H1 (cell line): ENCODE measurements around the gene NME8. TPM values are rescaled to one million over a fixed set of nuclear protein-coding genes. Genes with fewer than 3 reads are reported as not detected.

Source experiments
- CTCF ChIA-PET: fragments of 300-600 bp; sonication (Branson Sonifier 250); formaldehyde crosslinking; loops from one replicate; lab custom pipeline; 2021; ENCODE audit not compliant: partially characterized antibody; lab: Charles Lee
- POLR2A ChIA-PET: fragments of 300-600 bp; sonication (Branson Sonifier 250); formaldehyde crosslinking; loops from one replicate; lab custom pipeline; 2021; ENCODE audit warnings: inconsistent platforms; ENCODE audit not compliant: partially characterized antibody; lab: Charles Lee
- DNase-seq, 2 experiments: peaks; one replicate each; pipeline versions ENCODE4 v3.0.0 to v3.0.0-alpha.2; 2010 to 2022; ENCODE audit warnings: low spot score in 2 of 2, low read depth in 1 of 2, mixed read lengths in 1 of 2
- FAIRE-seq: peaks from 2 replicates; lab custom pipeline; 2011; peaks lifted over from hg19 to GRCh38; lab: Jason Lieb, UNC
- H2AFZ ChIP-seq: 2 replicates; pipeline ENCODE4 v1.8.1; 2012; ENCODE audit warnings: low read length, inconsistent platforms
- H2AK5ac ChIP-seq: 2 replicates; pipeline ENCODE4 v1.6.1; 2013; ENCODE audit warnings: low read depth, low read length
- H2BK120ac ChIP-seq: replicated peaks from 2 replicates; pipeline ENCODE3; 2013; ENCODE audit warnings: low read depth, low read length, inconsistent platforms
- H2BK12ac ChIP-seq: 2 replicates; pipeline ENCODE4 v1.6.1; 2013; ENCODE audit warnings: low read depth, low read length
- H2BK15ac ChIP-seq: 2 replicates; pipeline ENCODE4 v1.6.1; 2013; ENCODE audit warnings: low read length
- H2BK20ac ChIP-seq: 2 replicates; pipeline ENCODE4 v1.6.1; 2013; ENCODE audit warnings: low read length
- H2BK5ac ChIP-seq: 2 replicates; pipeline ENCODE4 v1.6.1; 2013; ENCODE audit warnings: low read depth, low read length
- H3K14ac ChIP-seq: 2 replicates; pipeline ENCODE4 v1.6.1; 2013; ENCODE audit warnings: inconsistent platforms; ENCODE audit not compliant: insufficient read length
- H3K18ac ChIP-seq: 2 replicates; pipeline ENCODE4 v1.6.1; 2013; ENCODE audit warnings: low read length; ENCODE audit errors: extremely low read depth
- H3K23ac ChIP-seq: 2 replicates; pipeline ENCODE4 v1.6.1; 2013; ENCODE audit warnings: inconsistent platforms; ENCODE audit not compliant: insufficient read length
- H3K23me2 ChIP-seq: 2 replicates; pipeline ENCODE4 v1.6.1; 2013; ENCODE audit warnings: low read depth, low read length
- H3K27ac ChIP-seq: 2 replicates; pipeline ENCODE4 v1.6.1; 2011; ENCODE audit warnings: low read depth, low read length, inconsistent platforms
- H3K27me3 ChIP-seq, 4 experiments: replicated peaks in 1 of 4; 1 replicate in 1 of 4; 2 replicates in 3 of 4; pipeline versions ENCODE4 v1.6.1 to v1.8.1; 2011 to 2013; ENCODE audit warnings: low read length in 3 of 4, mild to moderate bottlenecking in 3 of 4, inconsistent platforms in 2 of 4, mixed read lengths in 2 of 4, moderate library complexity in 1 of 4; ENCODE audit not compliant: control insufficient read depth in 3 of 4, insufficient read depth in 3 of 4; ENCODE audit errors: extremely low read depth in 1 of 4
- H3K36me3 ChIP-seq, 4 experiments: 2 replicates each; pipeline versions ENCODE4 v1.6.1 to v1.8.1; 2011 to 2013; ENCODE audit warnings: mild to moderate bottlenecking in 4 of 4, low read length in 3 of 4, moderate library complexity in 2 of 4, control low read depth in 1 of 4, inconsistent platforms in 1 of 4; ENCODE audit not compliant: insufficient read depth in 4 of 4, control insufficient read depth in 2 of 4
- H3K4ac ChIP-seq: replicated peaks from 2 replicates; pipeline ENCODE3; 2013; ENCODE audit warnings: low read length, low read depth, mixed read lengths, inconsistent platforms; ENCODE audit not compliant: insufficient read length
- H3K4me1 ChIP-seq, 4 experiments: replicated peaks in 1 of 4; 1 replicate in 1 of 4; 2 replicates in 3 of 4; pipeline versions ENCODE4 v1.6.1 to v1.8.1; 2011 to 2013; ENCODE audit warnings: low read length in 3 of 4, inconsistent platforms in 2 of 4, mixed read lengths in 1 of 4; ENCODE audit not compliant: insufficient read depth in 4 of 4, control insufficient read depth in 3 of 4
- H3K4me2 ChIP-seq, 2 experiments: 2 replicates each; pipeline versions ENCODE4 v1.6.1 to v1.8.1; 2011 to 2013; ENCODE audit warnings: low read depth in 2 of 2, low read length in 2 of 2, control low read depth in 1 of 2, inconsistent platforms in 1 of 2, mild to moderate bottlenecking in 1 of 2; ENCODE audit not compliant: insufficient read depth in 1 of 2
- H3K4me3 ChIP-seq, 4 experiments: fragments of 200-600, 300-600 bp in 1 of 4; sonication (generic), shearing (Covaris generic), sonication (Bioruptor Twin) in 1 of 4; 2 replicates each; pipeline versions ENCODE4 v1.5.1 to v1.8.1; 2011 to 2016; ENCODE audit warnings: low read length in 4 of 4, low read depth in 3 of 4, control low read depth in 2 of 4, inconsistent platforms in 2 of 4, mild to moderate bottlenecking in 2 of 4, mixed read lengths in 1 of 4, moderate library complexity in 1 of 4; ENCODE audit not compliant: insufficient read depth in 2 of 4; ENCODE audit errors: extremely low read depth in 1 of 4
- H3K56ac ChIP-seq: replicated peaks from 2 replicates; pipeline ENCODE3; 2013; ENCODE audit warnings: low read depth, mild to moderate bottlenecking, mixed read lengths, low read length, inconsistent platforms; ENCODE audit not compliant: insufficient read length
- H3K79me1 ChIP-seq: 2 replicates; pipeline ENCODE4 v1.6.1; 2013; ENCODE audit warnings: low read depth, low read length, control low read depth
- H3K79me2 ChIP-seq, 2 experiments: 2 replicates each; pipeline versions ENCODE4 v1.6.1 to v1.8.1; 2012 to 2013; ENCODE audit warnings: low read length in 2 of 2, mild to moderate bottlenecking in 2 of 2, inconsistent platforms in 1 of 2; ENCODE audit not compliant: insufficient read depth in 2 of 2, control insufficient read depth in 1 of 2
- H3K9ac ChIP-seq, 4 experiments: replicated peaks in 1 of 4; 1 replicate in 1 of 4; 2 replicates in 3 of 4; pipeline versions ENCODE4 v1.6.1 to v1.8.1; 2011 to 2013; ENCODE audit warnings: low read depth in 3 of 4, low read length in 3 of 4, control low read depth in 2 of 4, mild to moderate bottlenecking in 2 of 4, moderate library complexity in 2 of 4, inconsistent platforms in 1 of 4; ENCODE audit errors: extremely low read depth in 1 of 4
- H3K9me3 ChIP-seq, 2 experiments: 2 replicates each; pipeline versions ENCODE4 v1.6.1 to v1.8.1; 2012 to 2013; ENCODE audit warnings: mild to moderate bottlenecking in 2 of 2, moderate library complexity in 2 of 2, control low read depth in 1 of 2, inconsistent platforms in 1 of 2, low read depth in 1 of 2, low read length in 1 of 2, mixed read lengths in 1 of 2; ENCODE audit not compliant: insufficient read depth in 2 of 2
- H4K20me1 ChIP-seq, 2 experiments: replicated peaks in 1 of 2; 2 replicates each; pipeline versions ENCODE3 to v1.8.1; 2011 to 2013; ENCODE audit warnings: inconsistent platforms in 2 of 2, low read length in 2 of 2, mild to moderate bottlenecking in 1 of 2; ENCODE audit not compliant: insufficient read depth in 2 of 2, control insufficient read depth in 1 of 2
- H4K5ac ChIP-seq: 2 replicates; pipeline ENCODE4 v1.6.1; 2013; ENCODE audit warnings: low read length, low read depth, mixed read lengths, inconsistent platforms; ENCODE audit not compliant: insufficient read length
- H4K8ac ChIP-seq: 2 replicates; pipeline ENCODE4 v1.8.0; 2013; ENCODE audit warnings: mild to moderate bottlenecking, moderate library complexity, low read length, inconsistent platforms; ENCODE audit not compliant: insufficient read depth; ENCODE audit errors: extremely low read depth
- H4K91ac ChIP-seq: replicated peaks from 2 replicates; pipeline ENCODE3; 2013; ENCODE audit warnings: low read length, mixed read lengths, inconsistent platforms; ENCODE audit not compliant: insufficient read length
- ATF3 ChIP-seq: IDR thresholded peaks from 2 replicates; pipeline ENCODE4 v1.6.1; 2011; ENCODE audit warnings: low read depth, mild to moderate bottlenecking, low read length; ENCODE audit not compliant: insufficient read depth
- CHD1 ChIP-seq: IDR thresholded peaks from 2 replicates; pipeline ENCODE4 v1.6.1; 2012; ENCODE audit warnings: low read depth, low read length, improper control_type of control experiment
- CREB1 ChIP-seq: IDR thresholded peaks from 2 replicates; pipeline ENCODE4 v1.6.1; 2012; ENCODE audit warnings: inconsistent platforms
- EP300 ChIP-seq, 2 experiments: IDR thresholded peaks; 1 replicate in 1 of 2; 2 replicates in 1 of 2; pipeline ENCODE4 v1.6.1; 2011 to 2012; ENCODE audit warnings: low read depth in 2 of 2, low read length in 2 of 2, mild to moderate bottlenecking in 2 of 2, borderline replicate concordance in 1 of 2, inconsistent platforms in 1 of 2, moderate library complexity in 1 of 2
- RFX5 ChIP-seq: IDR thresholded peaks from 2 replicates; pipeline ENCODE4 v1.6.1; 2011; ENCODE audit warnings: low read depth, low read length, improper control_type of control experiment, borderline replicate concordance
- TAF1 ChIP-seq: IDR thresholded peaks from 2 replicates; pipeline ENCODE4 v1.6.1; 2011; ENCODE audit warnings: mild to moderate bottlenecking, low read depth, low read length
- YY1 ChIP-seq: IDR thresholded peaks from 2 replicates; pipeline ENCODE4 v1.6.1; 2011; ENCODE audit warnings: low read depth, mild to moderate bottlenecking, low read length
- polyA plus RNA-seq, 7 experiments: library from polyadenylated mRNA; depleted of rRNA in 3 of 7; stranded (reverse) in 5 of 7; unstranded in 2 of 7; fragments of >200 nt in 5 of 7; fragments of 200-250 nt in 2 of 7; gene quantifications; 1 replicate in 5 of 7; 2 replicates in 1 of 7; 4 replicates in 1 of 7; pipeline versions ENCODE4 v1.2.1 to v1.2.3, GENCODE V29; 2011 to 2013; ENCODE audit warnings: missing spikeins in 2 of 7, mixed read lengths in 2 of 7
- total RNA-seq: library from RNA; stranded (reverse); fragmentation: NEBNext Ultra II Directional; extraction: Animal tissue kit (Norgen Biotek cat#: 25700); gene quantifications from 2 replicates; pipeline ENCODE4 v1.2.1, GENCODE V29; 2021

Gene NME8
- total and polyA plus RNA-seq, 2 of the 8 experiments (the other 6 are each of a cell fraction or from before 2014, with no cell fraction given): 0.22 to 0.44 TPM

DNA sequence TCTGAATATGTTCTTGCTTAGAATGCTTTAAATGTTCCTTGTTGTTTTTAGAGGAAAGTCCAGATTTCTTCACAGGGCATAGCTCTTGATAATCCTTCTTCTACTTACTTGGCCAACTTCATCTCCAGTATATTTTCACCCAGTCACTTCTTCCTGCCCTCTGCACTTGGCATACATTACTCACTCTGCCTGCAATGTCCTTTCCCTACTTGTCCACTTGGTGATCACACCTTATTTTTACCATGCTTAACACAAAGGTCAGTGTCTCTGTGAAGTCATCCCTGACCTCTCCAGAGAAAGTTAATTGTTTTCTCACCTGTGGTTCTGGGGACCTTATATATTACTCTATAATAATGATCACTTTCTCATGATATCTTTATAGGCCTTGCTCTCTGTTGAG is 45.0 kb downstream of the NME8 start:
- H3K56ac ChIP-seq: no peak overlapping the region
- no peak overlapping the region for H2BK20ac ChIP-seq
- no peak overlapping the region for H4K5ac ChIP-seq
- H2BK120ac ChIP-seq: no peak overlapping the region
- H3K9me3 ChIP-seq: no peaks in the 10 kb centered on the region
- H3K4me2 ChIP-seq: no peak overlapping the region
- H2AFZ ChIP-seq: no peak overlapping the region
- H4K8ac ChIP-seq: no peak overlapping the region
- H2AK5ac ChIP-seq: no peak overlapping the region
- no peak overlapping the region for H2BK5ac ChIP-seq
- no peak overlapping the region for H2BK12ac ChIP-seq
- no peak overlapping the region for H3K18ac ChIP-seq
- FAIRE-seq: no peak
- H3K27ac ChIP-seq: no peak overlapping the region
- ChIA-PET CTCF (interaction anchor here (2.0 kb wide), 1 partner anchor 14 kb away, joined by 4 read pairs; no protein-coding TSS in a partner anchor), POLR2A (no interaction called here)
- no peaks in the 10 kb centered on the region for H3K36me3 ChIP-seq
- H3K4me3 ChIP-seq: no peak overlapping the region
- H3K27me3 ChIP-seq: no peaks in the 10 kb centered on the region
- DNase-seq: no peak
- H3K79me2 ChIP-seq: no peaks in the 10 kb centered on the region
- H3K79me1 ChIP-seq: no peaks in the 10 kb centered on the region
- TF ChIP-seq TAF1 (no peak), YY1 (no peak), RFX5 (no peak), EP300 (IDR thresholded peaks at IDR 0.05; ENCODE audit: borderline replicate concordance in 1 of 2, low read depth in 2 of 2, low read length in 2 of 2) (no peak), CREB1 (no peak), CHD1 (no peak), ATF3 (no peak)
- H3K4me1 ChIP-seq: no peaks in the 10 kb centered on the region
- no peak overlapping the region for H3K23ac ChIP-seq
- no peak overlapping the region for H3K4ac ChIP-seq
- no peak overlapping the region for H3K9ac ChIP-seq
- no peak overlapping the region for H2BK15ac ChIP-seq
- H3K23me2 ChIP-seq: no peaks in the 10 kb centered on the region
- no peak overlapping the region for H3K14ac ChIP-seq
- no peaks in the 10 kb centered on the region for H4K20me1 ChIP-seq
- no peak overlapping the region for H4K91ac ChIP-seq
